GM21529 (cell line): Measurements from ENCODE around the gene PHACTR2.

ENCODE experiments used
- ATAC-seq: cut with Tn5 transposase; IDR thresholded peaks from one replicate; pipeline ENCODE4 v1.9.1; 2021; ENCODE audit not compliant: unreplicated experiment

Gene PHACTR2

DNA sequence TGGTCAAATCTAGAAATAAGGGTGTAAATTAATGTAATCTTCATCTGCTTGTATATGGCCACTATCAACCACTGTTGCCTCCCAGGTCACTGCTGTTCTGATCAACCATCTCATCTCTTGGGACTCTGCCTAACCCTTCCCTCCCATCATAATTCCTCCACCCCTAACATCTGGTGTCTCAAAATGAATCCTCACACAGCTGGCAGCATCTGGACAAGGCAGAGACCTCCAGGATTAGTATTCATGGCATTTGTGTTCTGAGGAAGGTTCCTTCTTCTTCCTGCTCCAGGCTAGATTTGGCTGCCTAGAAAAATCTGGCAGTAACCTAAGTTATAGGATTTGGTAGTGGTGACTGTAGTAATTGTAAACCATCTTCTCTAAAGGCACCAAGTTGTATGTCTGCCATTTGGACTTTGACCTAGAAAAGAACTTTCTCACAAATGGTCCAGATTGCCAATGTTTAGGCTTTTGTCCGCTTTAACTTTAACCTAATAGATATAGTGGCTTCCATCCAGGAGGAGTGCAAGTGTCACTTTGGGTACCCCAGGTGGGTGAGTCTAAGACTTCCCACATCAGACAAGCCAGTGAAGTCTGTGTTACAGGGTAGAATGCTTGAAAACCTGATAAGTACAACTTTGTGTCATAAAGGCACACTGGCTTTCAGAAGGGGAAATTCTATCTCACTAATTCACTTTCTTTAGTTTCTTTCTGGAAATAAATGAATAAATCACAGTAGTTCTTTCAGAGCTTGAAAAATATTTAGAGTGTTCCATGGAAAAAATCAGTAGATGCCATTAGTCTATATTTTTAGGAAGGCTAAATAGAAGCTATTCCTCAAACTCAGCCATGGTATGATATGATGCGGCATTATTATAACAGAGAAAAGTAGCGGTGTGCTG is 3.0 kb upstream of the PHACTR2 start:
- ATAC-seq, result no peak

DNA sequence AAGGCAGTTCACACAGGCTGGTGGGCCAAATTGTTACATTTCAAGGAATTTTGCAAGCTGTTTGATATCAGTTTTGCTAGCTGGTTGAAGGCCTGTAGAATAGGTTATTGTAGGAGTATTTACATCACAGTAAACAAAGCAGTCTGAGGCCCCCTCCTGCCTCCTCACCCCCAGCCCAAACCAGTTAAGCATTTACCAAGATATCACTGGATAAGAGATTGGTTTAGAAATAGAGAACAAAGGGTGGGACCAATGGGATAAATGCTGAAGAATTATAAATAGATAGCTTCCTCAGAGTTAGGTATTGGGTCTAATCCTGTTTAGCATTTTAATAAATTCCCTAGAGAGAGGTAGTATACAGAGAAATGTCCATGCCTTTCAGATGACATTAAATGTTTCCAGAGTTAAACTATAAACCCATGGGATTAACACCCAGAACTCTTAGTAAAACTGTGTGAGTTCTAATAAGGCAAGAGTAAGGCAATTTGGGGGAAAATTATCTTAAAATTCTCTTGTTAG is 2.3 kb upstream of the PHACTR2 start:
- ATAC-seq, result no peak

DNA sequence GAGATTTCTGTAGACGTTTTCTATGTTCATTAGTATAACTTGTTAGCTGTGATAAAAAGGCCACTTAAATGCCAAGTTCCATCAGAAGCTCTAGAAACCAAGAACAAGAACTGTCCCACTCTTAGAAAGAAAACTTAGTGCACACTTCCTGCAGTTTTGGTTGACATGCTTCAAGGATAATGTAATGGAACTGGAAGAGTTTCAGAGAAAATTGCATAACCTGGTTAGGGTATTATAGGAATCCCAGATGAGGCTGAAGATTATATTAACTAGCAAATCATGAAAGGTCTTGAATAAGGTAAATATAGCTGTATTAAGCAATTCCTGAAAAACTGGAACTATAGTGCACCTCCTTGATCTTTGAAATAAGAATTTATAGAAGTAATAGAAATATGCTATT is 1.8 kb upstream of the PHACTR2 start:
- no peak for ATAC-seq

DNA sequence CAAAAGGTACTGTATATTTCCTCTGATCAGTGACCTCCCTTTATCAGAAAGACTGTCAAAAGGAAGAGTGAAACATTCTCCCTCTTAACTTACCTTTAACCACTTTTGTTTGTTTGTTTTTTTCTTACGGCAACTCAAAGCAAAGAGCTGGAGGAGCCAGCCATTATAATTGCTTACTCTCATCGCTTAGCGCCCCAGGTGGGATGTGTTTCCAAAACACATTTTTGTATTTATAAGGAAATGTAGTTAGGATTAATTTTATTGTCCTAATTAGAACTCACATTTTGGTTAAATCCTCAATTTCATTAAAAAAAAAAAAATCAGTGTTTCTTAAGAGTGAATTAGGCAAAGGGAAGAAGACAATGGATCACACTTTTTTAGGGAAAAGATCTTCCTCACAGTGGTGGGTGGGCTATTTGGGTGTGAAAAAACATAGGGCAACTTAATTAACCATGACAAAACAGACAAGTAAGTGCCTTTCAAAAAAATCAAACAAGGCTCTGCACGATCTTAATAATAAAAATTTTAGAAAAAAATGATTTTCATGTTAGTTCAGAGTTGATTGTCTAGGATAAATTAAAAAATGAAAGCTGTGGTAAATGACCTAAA is 1.2 kb upstream of the PHACTR2 start:
- no peak for ATAC-seq

DNA sequence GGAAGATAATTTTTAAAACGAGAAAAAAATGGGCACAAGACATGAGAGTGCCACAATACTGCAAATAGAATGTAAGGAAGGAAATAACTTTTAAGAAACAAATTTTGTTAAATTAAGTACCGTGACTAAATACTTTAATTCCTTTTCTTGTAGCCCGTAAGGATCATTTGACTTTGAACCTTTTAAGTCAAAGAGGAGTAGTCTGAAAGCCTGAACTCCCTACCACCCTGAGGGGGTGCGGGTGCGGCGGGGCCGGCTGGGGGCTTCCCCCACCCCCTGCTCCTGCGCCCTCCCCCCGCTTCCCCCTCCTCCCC is 231 bp upstream of the PHACTR2 start:
- no peak for ATAC-seq

DNA sequence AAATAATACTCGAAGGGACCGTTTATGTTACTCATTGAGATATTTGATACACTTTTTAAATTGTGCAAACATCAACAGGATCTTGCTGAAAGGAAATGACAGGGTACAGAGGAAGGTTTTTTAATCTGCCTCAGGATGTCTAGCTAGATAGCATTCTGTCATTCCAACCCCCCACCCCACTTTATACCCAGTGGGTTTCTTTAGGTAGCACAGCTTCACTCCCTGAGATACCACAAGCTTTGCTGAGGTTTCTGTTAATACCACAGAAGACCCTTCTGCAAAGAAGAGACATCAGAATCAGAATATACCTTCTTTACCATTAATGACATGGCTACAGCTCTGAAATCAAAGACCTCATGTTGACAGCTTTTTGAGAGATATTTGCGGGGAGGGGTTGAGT is 1.3 kb downstream of the PHACTR2 start:
- no peak for ATAC-seq

DNA sequence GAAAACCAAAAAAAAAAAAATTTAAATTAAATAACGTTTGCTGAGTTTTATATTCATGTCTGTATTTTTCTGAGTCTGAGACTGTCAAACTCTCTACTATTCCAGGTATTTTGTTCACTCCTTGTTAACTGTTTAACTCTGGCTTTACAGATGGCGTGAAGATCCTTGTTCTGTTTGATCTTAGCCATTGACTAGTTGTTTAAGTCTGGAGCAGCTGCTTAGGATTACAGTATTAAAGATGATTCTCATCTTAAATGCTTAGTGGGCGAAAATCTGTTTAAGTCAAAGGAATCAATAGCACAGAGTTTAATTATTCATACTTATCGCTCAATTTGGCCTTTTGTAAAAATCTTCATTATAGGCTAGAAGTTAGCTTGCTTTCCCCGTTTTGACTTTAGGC is 2.4 kb downstream of the PHACTR2 start:
- no peak for ATAC-seq

DNA sequence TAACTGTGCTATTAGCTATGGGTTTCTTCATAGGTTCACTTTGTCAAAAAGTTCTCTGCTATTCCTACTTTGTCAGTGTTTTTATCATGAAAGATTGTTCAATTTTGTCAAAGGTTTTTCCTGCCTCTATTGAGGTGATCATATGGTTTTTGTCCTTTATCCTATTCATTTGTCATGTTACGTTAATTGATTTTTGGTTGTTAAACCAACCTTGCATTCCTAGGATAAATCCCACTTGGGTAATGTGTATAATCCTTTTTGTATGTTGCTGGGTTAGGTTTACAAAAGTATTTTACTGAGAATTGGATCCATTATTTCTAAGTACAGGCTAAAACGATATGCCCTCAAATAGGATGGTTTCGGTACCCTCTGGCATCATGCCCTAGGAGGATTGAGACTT is 5.0 kb downstream of the PHACTR2 start:
- ATAC-seq, result no peak

DNA sequence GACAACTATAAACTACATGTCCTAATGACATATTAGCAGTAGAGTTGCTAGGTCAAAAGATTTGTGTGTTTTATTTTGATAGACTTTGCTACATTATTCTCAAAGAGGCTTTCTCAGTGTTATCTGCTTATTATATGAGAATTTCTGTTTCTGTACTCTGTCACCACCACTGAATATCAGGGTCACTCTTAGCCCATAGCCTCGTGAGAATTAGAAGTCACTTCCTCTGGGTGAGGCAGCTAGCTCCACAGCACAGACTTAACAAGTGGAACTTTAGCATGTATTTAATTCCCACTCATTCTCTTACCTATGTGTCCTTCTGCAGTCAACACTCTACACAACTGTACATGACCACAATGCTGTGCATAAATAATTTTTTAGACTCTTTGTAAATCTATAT is 6.7 kb downstream of the PHACTR2 start:
- ATAC-seq, result no peak

DNA sequence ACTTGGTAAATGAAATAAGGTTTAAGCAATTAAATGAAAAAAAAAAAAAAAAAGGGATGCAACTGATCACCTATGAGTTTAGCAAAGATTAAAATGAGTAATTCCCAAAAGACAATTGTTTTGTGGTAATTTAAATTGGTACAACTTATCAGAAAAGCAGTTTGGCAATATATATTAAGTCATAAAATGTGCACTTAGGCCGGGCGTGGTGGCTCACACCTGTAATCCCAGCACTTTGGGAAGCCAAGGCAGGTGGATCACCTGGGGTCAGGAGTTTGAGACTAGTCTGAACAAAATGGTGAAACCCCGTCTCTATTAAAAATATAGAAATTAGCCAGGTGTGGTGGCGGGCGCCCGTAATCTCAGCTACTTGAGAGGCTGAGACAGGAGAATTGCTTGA is 7.9 kb downstream of the PHACTR2 start:
- no peak for ATAC-seq

DNA sequence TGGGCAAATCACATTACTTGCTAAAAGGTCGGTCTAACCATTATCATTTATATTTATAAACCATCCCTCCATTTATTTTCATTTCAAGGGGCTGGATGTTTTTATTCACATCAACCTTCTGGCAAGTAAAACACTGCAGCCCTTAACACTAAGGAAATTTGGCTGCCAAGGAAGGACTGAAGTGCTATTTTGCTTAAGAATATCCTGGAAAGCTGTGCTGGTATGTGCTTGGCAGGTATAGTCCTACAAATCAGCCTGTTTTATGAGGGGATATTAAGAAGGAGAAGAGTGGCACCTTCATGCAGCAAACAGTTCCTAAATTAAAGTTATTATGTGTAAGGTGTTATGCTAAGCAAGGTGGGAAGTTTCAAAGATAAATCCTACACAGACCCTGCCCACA is 9.8 kb downstream of the PHACTR2 start:
- no peak for ATAC-seq

DNA sequence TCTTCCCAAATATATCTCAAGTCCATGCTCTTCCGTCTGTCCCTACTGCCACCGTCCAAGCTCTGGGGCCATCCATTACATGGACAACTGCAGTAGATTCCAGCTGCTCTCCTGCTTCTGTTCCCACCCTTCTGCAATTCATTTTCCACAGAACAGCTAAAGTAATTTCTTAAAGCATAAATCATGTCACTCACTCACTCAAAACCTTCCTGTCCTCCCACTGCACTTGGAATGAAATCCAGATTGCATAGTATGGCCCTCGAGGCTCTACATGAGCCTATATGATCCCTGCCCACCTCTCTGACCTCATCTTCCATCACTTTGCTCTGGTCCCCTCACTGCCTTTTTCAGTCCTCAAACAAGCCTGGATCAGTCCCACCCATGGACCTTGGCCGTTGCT is 10.9 kb downstream of the PHACTR2 start:
- ATAC-seq, result no peak

DNA sequence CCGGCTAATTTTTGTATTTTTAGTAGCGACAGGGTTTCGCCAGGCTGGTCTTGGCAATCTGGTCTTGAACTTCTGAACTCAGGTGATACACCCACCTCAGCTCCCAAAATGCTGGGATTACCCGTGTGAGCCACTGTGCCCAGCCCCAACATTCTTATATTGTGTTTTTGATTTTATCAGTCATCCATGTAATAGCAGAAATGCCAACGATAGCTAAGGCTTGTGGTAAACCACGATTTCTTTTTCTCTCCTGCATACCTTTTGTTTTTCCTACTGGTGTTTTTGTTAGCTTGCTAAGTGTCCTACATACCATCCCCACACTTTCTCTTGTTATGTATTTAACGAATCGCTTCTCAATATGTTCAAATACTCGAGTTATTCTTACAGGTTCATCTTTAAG is 12.1 kb downstream of the PHACTR2 start:
- ATAC-seq, result no peak

DNA sequence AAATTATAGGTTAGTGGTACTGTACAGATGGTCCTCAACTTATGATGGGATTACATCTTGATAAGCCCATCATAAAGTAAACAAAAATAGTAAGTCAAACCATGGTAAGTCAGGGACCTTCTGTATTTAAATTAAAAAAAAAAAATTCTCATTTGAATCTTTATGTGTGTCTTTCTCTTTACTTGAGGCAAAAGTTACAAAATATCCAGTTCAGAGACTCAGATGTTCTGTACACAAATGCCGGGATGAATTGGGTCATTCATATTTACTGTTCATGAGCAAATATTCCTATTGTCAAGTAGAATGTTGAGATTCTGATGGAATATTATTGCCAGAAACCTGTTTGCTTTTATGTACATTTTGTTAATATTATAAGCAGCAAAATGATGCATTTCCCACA is 13.4 kb downstream of the PHACTR2 start:
- ATAC-seq, result no peak

DNA sequence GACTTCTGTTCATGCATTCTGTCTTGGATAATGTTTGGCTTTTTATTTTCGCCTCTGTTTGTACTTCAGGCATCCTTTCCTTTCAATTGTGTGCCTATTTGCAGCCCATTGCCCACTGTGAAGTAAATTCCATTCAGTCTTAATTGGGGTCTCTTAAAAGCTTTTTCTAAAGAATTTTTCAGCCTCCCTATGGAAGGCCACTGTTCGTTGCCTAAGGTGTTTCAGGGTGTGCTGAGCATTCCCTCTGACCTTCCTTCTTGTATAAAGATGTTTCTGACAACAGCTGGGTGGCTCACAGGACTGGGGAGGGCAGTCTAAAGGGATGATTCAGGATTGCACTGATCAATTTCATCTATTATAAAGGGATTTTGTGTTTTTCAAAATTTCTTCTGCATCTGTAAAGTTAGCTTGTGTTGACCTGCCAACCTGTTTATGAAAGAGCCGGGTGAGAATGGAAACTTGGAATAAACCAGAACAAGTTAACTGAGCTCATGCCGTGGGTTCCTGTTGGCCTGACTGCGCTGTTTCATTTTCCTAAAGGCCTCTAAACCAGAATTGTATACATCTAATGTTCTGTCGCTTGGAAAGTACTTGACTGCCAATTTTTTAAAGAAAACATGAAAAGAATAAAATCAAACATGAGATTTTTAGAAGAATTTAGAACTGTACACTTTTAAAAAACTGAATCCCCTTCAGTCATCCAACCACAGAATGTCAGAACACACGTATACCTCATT is 14.3 kb downstream of the PHACTR2 start:
- no peak for ATAC-seq

DNA sequence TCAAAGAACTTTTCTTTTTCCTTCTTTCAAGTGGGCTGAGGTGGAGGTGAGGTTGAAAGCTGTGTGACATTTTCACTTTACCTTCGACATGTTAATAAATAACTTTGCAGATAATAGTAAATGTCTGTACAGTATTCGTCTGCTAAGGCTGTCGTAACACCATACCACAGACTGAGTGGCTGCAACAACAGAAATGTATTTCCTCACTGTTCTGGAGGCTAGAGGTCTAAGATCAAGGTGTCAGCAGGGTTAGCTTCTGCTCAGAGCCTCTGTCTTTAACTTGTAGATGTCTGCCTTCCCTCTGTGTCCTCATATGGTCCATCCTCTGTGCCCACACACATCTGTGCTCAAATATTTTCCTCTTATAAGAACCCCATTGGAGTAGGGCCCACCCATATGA is 14.9 kb downstream of the PHACTR2 start:
- no peak for ATAC-seq

DNA sequence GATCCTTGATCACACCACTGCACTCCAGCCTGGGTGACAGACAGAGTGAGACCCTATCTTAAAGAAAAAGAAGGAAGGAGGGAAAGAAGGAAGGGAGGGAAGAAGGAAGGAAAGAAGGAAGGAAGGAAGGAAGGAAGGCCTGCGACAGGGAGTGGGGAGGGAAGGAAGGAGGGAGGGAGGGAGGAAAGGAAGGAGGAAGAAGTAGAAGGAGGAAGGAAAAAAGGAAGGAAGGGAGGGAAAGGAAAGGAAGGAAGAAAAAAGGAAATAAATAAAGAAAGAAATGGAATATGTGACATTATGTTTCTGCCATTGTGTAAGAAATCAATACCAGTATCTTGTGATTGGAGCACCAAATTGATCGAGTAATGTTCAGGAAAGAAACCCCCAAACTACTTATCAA is 16.2 kb downstream of the PHACTR2 start:
- no peak for ATAC-seq

DNA sequence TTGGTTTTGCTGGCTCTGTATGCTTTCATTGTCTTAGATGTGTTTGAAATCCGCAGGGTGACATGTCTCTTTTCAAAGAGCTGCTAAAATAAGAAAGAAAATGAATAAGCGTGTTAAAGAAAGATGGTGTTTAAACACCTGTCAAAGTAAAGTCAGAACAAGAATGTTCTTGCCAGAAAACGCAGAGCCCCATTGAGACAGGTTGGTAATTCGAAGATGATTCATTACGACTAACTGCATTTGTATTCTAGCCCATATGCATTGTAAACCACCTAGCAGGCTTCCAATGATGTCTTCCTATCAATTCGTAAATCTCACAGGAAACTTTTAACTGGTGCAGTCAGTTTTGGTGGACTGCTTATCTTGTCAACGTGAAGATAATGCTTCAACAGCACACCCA is 16.8 kb downstream of the PHACTR2 start:
- no peak for ATAC-seq

DNA sequence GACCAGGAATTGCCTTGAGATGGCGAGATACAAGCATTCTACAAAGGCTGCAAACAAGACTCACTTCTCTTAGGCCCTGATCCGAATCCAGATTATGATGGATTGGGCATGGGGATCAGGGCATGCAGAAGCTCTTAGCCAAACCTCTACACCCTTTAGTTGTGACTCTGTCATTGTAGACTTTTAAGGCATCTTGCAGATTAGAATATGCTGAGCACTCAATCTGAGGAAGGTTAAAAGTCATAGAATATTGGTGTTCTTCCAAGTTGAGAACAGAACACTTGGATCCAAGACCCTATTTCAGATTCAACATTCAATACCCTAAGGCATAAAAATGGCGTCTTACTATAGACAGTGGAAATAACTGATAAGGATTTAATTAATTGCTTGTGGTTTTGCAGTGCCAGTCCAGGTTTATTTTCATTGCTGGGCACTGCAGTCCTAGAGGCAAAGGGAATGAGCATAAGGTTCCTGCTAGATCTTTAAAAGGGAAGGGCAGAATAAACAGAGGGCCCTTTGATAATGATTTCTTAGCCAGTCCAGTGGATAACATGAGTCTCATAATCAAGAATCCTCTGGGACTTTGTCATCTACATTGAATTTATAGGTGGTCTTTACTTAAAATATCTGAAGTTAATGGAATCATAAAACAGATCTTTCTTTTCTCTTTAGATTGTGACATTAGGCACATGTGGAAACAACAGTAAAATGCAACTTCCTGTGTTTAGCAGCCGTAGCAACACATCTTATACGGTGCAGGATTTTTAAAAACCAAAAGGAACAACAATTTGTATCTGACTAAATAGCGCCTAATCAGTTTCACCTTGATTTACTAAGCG is 17.6 kb downstream of the PHACTR2 start:
- no peak for ATAC-seq

DNA sequence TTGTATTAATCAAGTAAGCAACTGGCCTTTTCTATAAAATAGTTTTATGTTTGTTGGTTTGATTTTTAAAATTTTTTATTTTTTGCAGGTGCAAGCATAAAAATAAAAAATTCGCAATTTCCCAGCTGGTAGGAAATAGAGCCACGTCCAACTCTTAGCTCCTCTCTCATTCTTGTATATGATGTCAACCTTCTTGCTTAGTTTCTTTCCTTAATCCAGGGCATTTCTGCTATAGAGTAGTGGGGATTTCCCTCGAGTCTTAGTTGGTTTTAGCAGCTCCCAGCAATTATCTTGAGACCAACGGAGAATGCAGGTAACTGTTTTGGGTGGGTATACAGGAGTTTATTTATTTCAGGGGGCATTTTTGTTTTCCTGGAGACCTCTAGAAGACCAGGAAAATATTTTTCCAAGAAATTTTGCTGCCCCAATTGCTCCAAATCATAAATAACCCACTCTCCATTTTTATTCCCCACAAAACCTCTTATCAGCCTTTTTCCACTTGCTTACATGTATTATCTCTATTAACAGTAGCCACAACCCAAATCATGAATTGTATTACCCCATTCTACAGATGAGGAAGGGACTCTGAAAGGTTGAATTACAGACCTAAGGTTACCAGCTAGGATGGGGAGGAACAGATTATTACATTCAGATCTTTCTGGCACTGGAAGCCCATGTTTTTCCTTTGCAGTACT is 18.4 kb downstream of the PHACTR2 start:
- ATAC-seq, result no peak

DNA sequence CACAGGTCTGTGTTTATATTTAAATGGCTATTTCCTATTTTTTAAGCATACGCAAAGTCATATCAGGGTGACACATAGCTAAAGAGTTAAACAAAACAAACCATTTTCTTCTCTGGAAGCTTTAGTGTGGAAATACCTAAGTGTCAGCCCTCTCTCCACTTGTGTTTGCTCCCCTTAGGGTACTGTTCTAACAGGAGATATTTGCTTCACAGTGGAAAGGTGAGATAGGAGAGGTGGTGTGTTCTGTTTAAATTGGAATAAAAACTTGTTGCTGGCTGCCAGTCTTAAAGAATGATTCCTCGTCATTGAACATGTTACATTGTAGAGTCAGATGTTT is 18.9 kb downstream of the PHACTR2 start:
- ATAC-seq, result no peak
